ENCODE results near the gene ZNF385B.

Gene ZNF385B

GRCh38 chr2:179435566-179435965 is 425.8 kb downstream of the ZNF385B start:
- no peak for DNase-seq

GRCh38 chr2:179435000-179435399 is 426.4 kb downstream of the ZNF385B start:
- Histone ChIP-seq H3K79me1 (ENCODE audit: low read length) (no peaks in the 10 kb centered on the region), H3K4me2 (ENCODE audit: low read length) (no peak overlapping the region), H3K9me3 (ENCODE audit: insufficient read depth, low read depth, low read length) (no peaks in the 10 kb centered on the region), H4K12ac (ENCODE audit: low read depth, low read length) (no peak overlapping the region), H2BK12ac (ENCODE audit: low read length) (no peak overlapping the region), H3K36me3 (ENCODE audit: control insufficient read depth in 1 of 2, insufficient read depth in 2 of 2, low read length in 2 of 2) (no peaks in the 10 kb centered on the region), H3K14ac (ENCODE audit: low read length) (no peak overlapping the region), H3K27ac (ENCODE audit: low read depth, low read length) (no peak overlapping the region), H2BK5ac (ENCODE audit: low read depth, low read length, poor library complexity) (no peak overlapping the region), H3K23ac (ENCODE audit: low read length) (no peak overlapping the region), H3K4me1 (ENCODE audit: control insufficient read depth in 1 of 2, insufficient read depth in 2 of 2, low read length in 2 of 2) (no peaks in the 10 kb centered on the region), H3K9ac (ENCODE audit: low read length) (no peak overlapping the region), H4K8ac (ENCODE audit: low read depth, low read length) (no peak overlapping the region), H3K4me3 (ENCODE audit: low read depth, low read length) (no peak overlapping the region), H3K79me2 (ENCODE audit: control insufficient read depth, insufficient read depth, low read length, poor library complexity) (no peaks in the 10 kb centered on the region), H3K18ac (ENCODE audit: low read length) (no peak overlapping the region), H2AK5ac (ENCODE audit: low read length) (no peak overlapping the region), H3K4ac (ENCODE audit: low read depth, low read length) (no peak overlapping the region), H2BK120ac (ENCODE audit: insufficient read depth, low read length, poor library complexity) (no peak overlapping the region), H2AFZ (ENCODE audit: insufficient read depth, low read length, poor library complexity) (no peak overlapping the region), H3K27me3 (ENCODE audit: insufficient read depth, low read length) (no peaks in the 10 kb centered on the region), H4K91ac (ENCODE audit: low read depth, low read length) (no peak overlapping the region)
- WGBS (ENCODE audit: extremely low coverage, insufficient coverage, insufficient read length): no CpG with 5 or more reads among the region's 4 CpGs
- no peak for DNase-seq

More at GRCh38 chr2:179435566-179435965, 425.8 kb downstream of the ZNF385B start:
- Histone ChIP-seq H3K4me1 (ENCODE audit: control insufficient read depth in 1 of 2, insufficient read depth in 2 of 2, low read length in 2 of 2) (no peaks in the 10 kb centered on the region), H3K27ac (ENCODE audit: low read depth, low read length) (no peak overlapping the region), H4K8ac (ENCODE audit: low read depth, low read length) (no peak overlapping the region), H3K9me3 (ENCODE audit: insufficient read depth, low read depth, low read length) (no peaks in the 10 kb centered on the region), H3K18ac (ENCODE audit: low read length) (no peak overlapping the region), H4K91ac (ENCODE audit: low read depth, low read length) (no peak overlapping the region), H3K4me2 (ENCODE audit: low read length) (no peak overlapping the region), H3K79me1 (ENCODE audit: low read length) (no peaks in the 10 kb centered on the region), H2BK5ac (ENCODE audit: low read depth, low read length, poor library complexity) (no peak overlapping the region), H4K12ac (ENCODE audit: low read depth, low read length) (no peak overlapping the region), H3K36me3 (ENCODE audit: control insufficient read depth in 1 of 2, insufficient read depth in 2 of 2, low read length in 2 of 2) (no peaks in the 10 kb centered on the region), H3K4ac (ENCODE audit: low read depth, low read length) (no peak overlapping the region), H3K4me3 (ENCODE audit: low read depth, low read length) (no peak overlapping the region), H3K79me2 (ENCODE audit: control insufficient read depth, insufficient read depth, low read length, poor library complexity) (no peaks in the 10 kb centered on the region), H2AK5ac (ENCODE audit: low read length) (no peak overlapping the region), H3K27me3 (ENCODE audit: insufficient read depth, low read length) (no peaks in the 10 kb centered on the region), H2BK120ac (ENCODE audit: insufficient read depth, low read length, poor library complexity) (no peak overlapping the region), H3K23ac (ENCODE audit: low read length) (no peak overlapping the region), H3K14ac (ENCODE audit: low read length) (no peak overlapping the region), H2AFZ (ENCODE audit: insufficient read depth, low read length, poor library complexity) (no peak overlapping the region), H2BK12ac (ENCODE audit: low read length) (no peak overlapping the region), H3K9ac (ENCODE audit: low read length) (no peak overlapping the region)
- WGBS (ENCODE audit: extremely low coverage, insufficient coverage, insufficient read length): no CpG with 5 or more reads among the region's 2 CpGs

GRCh38 chr2:179434357-179434756 is 427.1 kb downstream of the ZNF385B start:
- Histone ChIP-seq H2AK5ac (ENCODE audit: low read length) (no peak overlapping the region), H3K27me3 (ENCODE audit: insufficient read depth, low read length) (no peaks in the 10 kb centered on the region), H4K91ac (ENCODE audit: low read depth, low read length) (no peak overlapping the region), H3K27ac (ENCODE audit: low read depth, low read length) (no peak overlapping the region), H2BK12ac (ENCODE audit: low read length) (no peak overlapping the region), H3K9me3 (ENCODE audit: insufficient read depth, low read depth, low read length) (no peaks in the 10 kb centered on the region), H3K4me2 (ENCODE audit: low read length) (no peak overlapping the region), H2BK5ac (ENCODE audit: low read depth, low read length, poor library complexity) (no peak overlapping the region), H4K8ac (ENCODE audit: low read depth, low read length) (no peak overlapping the region), H3K4me3 (ENCODE audit: low read depth, low read length) (no peak overlapping the region), H3K18ac (ENCODE audit: low read length) (no peak overlapping the region), H3K23ac (ENCODE audit: low read length) (no peak overlapping the region), H3K14ac (ENCODE audit: low read length) (no peak overlapping the region), H4K12ac (ENCODE audit: low read depth, low read length) (no peak overlapping the region), H3K9ac (ENCODE audit: low read length) (no peak overlapping the region), H3K79me1 (ENCODE audit: low read length) (no peaks in the 10 kb centered on the region), H3K4me1 (ENCODE audit: control insufficient read depth in 1 of 2, insufficient read depth in 2 of 2, low read length in 2 of 2) (no peaks in the 10 kb centered on the region), H3K4ac (ENCODE audit: low read depth, low read length) (no peak overlapping the region), H2BK120ac (ENCODE audit: insufficient read depth, low read length, poor library complexity) (no peak overlapping the region), H2AFZ (ENCODE audit: insufficient read depth, low read length, poor library complexity) (no peak overlapping the region), H3K79me2 (ENCODE audit: control insufficient read depth, insufficient read depth, low read length, poor library complexity) (no peaks in the 10 kb centered on the region), H3K36me3 (ENCODE audit: control insufficient read depth in 1 of 2, insufficient read depth in 2 of 2, low read length in 2 of 2) (no peaks in the 10 kb centered on the region)
- WGBS (ENCODE audit: extremely low coverage, insufficient coverage, insufficient read length): no CpG with 5 or more reads among the region's 1 CpG
- DNase-seq: no peak

- Histone ChIP-seq H3K9ac (ENCODE audit: low read length) (no peak overlapping the region), H3K79me2 (ENCODE audit: control insufficient read depth, insufficient read depth, low read length, poor library complexity) (no peaks in the 10 kb centered on the region), H3K9me3 (ENCODE audit: insufficient read depth, low read depth, low read length) (no peaks in the 10 kb centered on the region), H3K36me3 (ENCODE audit: control insufficient read depth in 1 of 2, insufficient read depth in 2 of 2, low read length in 2 of 2) (no peaks in the 10 kb centered on the region), H3K18ac (ENCODE audit: low read length) (no peak overlapping the region), H3K4me2 (ENCODE audit: low read length) (no peak overlapping the region), H3K4ac (ENCODE audit: low read depth, low read length) (no peak overlapping the region), H2BK12ac (ENCODE audit: low read length) (no peak overlapping the region), H4K12ac (ENCODE audit: low read depth, low read length) (no peak overlapping the region), H4K8ac (ENCODE audit: low read depth, low read length) (no peak overlapping the region), H3K14ac (ENCODE audit: low read length) (no peak overlapping the region), H2BK120ac (ENCODE audit: insufficient read depth, low read length, poor library complexity) (no peak overlapping the region), H3K23ac (ENCODE audit: low read length) (no peak overlapping the region), H3K4me1 (ENCODE audit: control insufficient read depth in 1 of 2, insufficient read depth in 2 of 2, low read length in 2 of 2) (no peaks in the 10 kb centered on the region), H2AK5ac (ENCODE audit: low read length) (no peak overlapping the region), H4K91ac (ENCODE audit: low read depth, low read length) (no peak overlapping the region), H3K79me1 (ENCODE audit: low read length) (no peaks in the 10 kb centered on the region), H3K4me3 (ENCODE audit: low read depth, low read length) (no peak overlapping the region), H3K27ac (ENCODE audit: low read depth, low read length) (no peak overlapping the region), H3K27me3 (ENCODE audit: insufficient read depth, low read length) (no peaks in the 10 kb centered on the region), H2BK5ac (ENCODE audit: low read depth, low read length, poor library complexity) (no peak overlapping the region), H2AFZ (ENCODE audit: insufficient read depth, low read length, poor library complexity) (no peak overlapping the region)
- no peak for DNase-seq
- WGBS (ENCODE audit: extremely low coverage, insufficient coverage, insufficient read length): no CpG with 5 or more reads among the region's 3 CpGs
Measured at GRCh38 chr2:179432751-179433150, 428.7 kb downstream of the ZNF385B start.
